ENCODE results near the gene DNM3.
"Not testable (repeated sequence)": the region's sequence is repeated elsewhere in the genome, so short reads cannot be mapped to it uniquely, and the experiment has no call there.

DNM3 gene

DNA sequence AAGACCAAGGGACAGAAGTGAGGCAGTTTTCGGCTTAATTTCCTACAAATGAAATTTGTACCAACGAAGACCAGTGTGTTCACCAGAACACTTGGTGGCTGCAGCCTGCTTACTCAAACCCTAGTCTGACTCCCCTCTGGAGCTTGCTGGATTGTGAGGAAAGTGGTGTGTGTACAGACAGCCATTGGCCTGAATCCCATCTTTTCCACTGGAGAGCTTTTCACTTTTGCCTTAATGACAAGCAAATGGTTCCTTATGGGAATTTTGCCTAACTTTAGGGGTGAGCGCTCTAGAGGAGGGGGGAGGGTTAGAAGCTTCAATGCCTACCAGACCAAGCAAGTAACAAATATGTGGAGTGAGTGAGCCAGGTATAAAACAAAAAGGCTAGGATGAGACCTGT, 42.5 kb upstream of the DNM3 start:
- H3K4me2 ChIP-seq (ENCODE audit: low read length), result no peak overlapping the region
- H3F3A ChIP-seq (ENCODE audit: insufficient read depth, low read length), result no peaks in the 10 kb centered on the region
- H3K36me3 ChIP-seq (ENCODE audit: insufficient read depth, low read length), result peaks cover 44% of the 10 kb centered on the region
- no peaks in the 10 kb centered on the region for H3K9me3 ChIP-seq (ENCODE audit: low read length)
- H4K20me1 ChIP-seq (ENCODE audit: insufficient read depth, low read length), result no peaks in the 10 kb centered on the region
- H3K9me2 ChIP-seq (ENCODE audit: low read depth, low read length), result no peaks in the 10 kb centered on the region
- TF ChIP-seq, protein P1, sequence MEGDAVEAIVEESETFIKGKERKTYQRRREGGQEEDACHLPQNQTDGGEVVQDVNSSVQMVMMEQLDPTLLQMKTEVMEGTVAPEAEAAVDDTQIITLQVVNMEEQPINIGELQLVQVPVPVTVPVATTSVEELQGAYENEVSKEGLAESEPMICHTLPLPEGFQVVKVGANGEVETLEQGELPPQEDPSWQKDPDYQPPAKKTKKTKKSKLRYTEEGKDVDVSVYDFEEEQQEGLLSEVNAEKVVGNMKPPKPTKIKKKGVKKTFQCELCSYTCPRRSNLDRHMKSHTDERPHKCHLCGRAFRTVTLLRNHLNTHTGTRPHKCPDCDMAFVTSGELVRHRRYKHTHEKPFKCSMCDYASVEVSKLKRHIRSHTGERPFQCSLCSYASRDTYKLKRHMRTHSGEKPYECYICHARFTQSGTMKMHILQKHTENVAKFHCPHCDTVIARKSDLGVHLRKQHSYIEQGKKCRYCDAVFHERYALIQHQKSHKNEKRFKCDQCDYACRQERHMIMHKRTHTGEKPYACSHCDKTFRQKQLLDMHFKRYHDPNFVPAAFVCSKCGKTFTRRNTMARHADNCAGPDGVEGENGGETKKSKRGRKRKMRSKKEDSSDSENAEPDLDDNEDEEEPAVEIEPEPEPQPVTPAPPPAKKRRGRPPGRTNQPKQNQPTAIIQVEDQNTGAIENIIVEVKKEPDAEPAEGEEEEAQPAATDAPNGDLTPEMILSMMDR (IDR thresholded peaks at IDR 0.05; ENCODE audit: low read length), result no peak
- no peak for TF ChIP-seq EZH2 (IDR thresholded peaks at IDR 0.05; ENCODE audit: borderline replicate concordance, low read length)
- no peaks in the 10 kb centered on the region for H3K79me2 ChIP-seq (ENCODE audit: insufficient read depth, low read length)
- no peak overlapping the region for H3K9ac ChIP-seq (ENCODE audit: low read length)
- no peak overlapping the region for H2AFZ ChIP-seq (ENCODE audit: low read length)
- H3K4me3 ChIP-seq (ENCODE audit: low read depth, low read length, poor library complexity, severe bottlenecking), result no peak overlapping the region
- H3K4me1 ChIP-seq (ENCODE audit: insufficient read depth, low read length, severe bottlenecking), result no peaks in the 10 kb centered on the region
- H3K27ac ChIP-seq (ENCODE audit: low read depth, low read length, poor library complexity, severe bottlenecking), result no peak overlapping the region
- no peaks in the 10 kb centered on the region for H3K27me3 ChIP-seq (ENCODE audit: insufficient read depth, low read length)

DNA sequence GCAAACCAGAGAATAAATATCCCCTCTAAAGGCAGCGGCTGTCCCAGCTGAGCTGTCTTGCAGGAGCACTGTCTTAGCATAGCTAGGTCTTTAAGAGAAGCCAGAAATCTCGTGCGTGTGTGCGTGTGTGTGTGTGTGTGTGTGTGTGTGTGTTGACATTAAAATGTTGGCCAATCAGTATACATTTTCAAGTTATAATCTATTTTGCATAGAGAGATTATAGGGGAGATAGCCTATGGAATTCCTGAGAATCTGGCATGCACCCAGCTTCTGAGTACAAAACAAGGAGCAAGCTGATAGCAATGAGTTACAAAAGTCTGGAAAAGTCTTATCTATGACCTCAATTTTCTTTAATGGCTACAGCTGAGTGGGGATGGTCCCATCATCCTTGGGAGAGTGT, 42.1 kb upstream of the DNM3 start:
- H3K9ac ChIP-seq (ENCODE audit: low read length), result no peak overlapping the region
- H3K27ac ChIP-seq (ENCODE audit: low read depth, low read length, poor library complexity, severe bottlenecking), result no peak overlapping the region
- no peaks in the 10 kb centered on the region for H3K79me2 ChIP-seq (ENCODE audit: insufficient read depth, low read length)
- H2AFZ ChIP-seq (ENCODE audit: low read length), result no peak overlapping the region
- H3K4me1 ChIP-seq (ENCODE audit: insufficient read depth, low read length, severe bottlenecking), result no peaks in the 10 kb centered on the region
- H4K20me1 ChIP-seq (ENCODE audit: insufficient read depth, low read length), result no peaks in the 10 kb centered on the region
- TF ChIP-seq, protein P1 (IDR thresholded peaks at IDR 0.05; ENCODE audit: low read length), result no peak
- no peak for TF ChIP-seq EZH2 (IDR thresholded peaks at IDR 0.05; ENCODE audit: borderline replicate concordance, low read length)
- no peaks in the 10 kb centered on the region for H3K9me3 ChIP-seq (ENCODE audit: low read length)
- H3F3A ChIP-seq (ENCODE audit: insufficient read depth, low read length), result no peaks in the 10 kb centered on the region
- H3K4me3 ChIP-seq (ENCODE audit: low read depth, low read length, poor library complexity, severe bottlenecking), result no peak overlapping the region
- no peaks in the 10 kb centered on the region for H3K27me3 ChIP-seq (ENCODE audit: insufficient read depth, low read length)
- H3K36me3 ChIP-seq (ENCODE audit: insufficient read depth, low read length), result peaks cover 40% of the 10 kb centered on the region
- H3K9me2 ChIP-seq (ENCODE audit: low read depth, low read length), result no peaks in the 10 kb centered on the region
- H3K4me2 ChIP-seq (ENCODE audit: low read length), result no peak overlapping the region

DNA sequence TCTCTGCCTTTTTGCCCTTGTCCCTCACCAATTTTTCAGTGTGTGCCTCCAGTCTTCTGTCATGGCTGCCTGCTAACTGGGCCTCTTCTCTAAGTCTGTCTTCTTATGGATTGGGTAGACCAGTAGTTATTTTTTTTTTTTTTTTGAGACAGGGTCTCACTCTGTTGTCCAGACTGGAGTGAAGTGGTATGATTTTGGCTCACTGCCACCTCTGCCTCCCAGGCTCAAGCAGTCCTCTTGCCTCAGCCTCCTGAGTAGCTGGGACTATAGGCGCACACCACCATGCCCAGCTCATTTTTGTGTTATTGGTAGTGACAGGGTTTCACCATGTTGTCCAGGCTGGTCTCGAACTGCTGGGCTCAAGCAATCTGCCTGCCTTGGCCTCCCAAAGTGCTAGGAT, 41.6 kb upstream of the DNM3 start:
- H3K4me2 ChIP-seq (ENCODE audit: low read length); H2AFZ ChIP-seq (ENCODE audit: low read length): not testable (repeated sequence)

DNA sequence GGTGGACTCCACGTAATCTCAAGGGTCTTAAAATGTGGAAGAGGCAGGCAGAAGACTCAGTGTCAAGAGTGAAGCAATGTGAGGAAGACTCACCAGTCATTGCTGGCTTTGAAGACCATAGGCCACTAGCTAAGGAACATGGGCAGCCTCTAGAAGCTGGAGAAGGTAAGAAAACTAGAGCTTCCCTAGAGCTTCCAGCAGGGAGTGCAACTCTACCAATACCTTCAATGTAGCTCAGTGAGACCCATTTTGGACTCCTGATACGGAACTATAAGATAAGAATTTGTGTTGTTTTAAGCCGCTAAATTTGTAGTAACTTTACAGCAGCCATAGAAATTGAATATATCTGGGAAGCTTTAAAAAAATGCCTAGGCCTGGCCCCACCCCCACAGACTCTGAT, 41.0 kb upstream of the DNM3 start:
- no peaks in the 10 kb centered on the region for H3K9me3 ChIP-seq (ENCODE audit: low read length)
- H3K4me2 ChIP-seq (ENCODE audit: low read length), result no peak overlapping the region
- H4K20me1 ChIP-seq (ENCODE audit: insufficient read depth, low read length), result no peaks in the 10 kb centered on the region
- peaks cover 28% of the 10 kb centered on the region for H3K36me3 ChIP-seq (ENCODE audit: insufficient read depth, low read length)
- H3K27me3 ChIP-seq (ENCODE audit: insufficient read depth, low read length), result no peaks in the 10 kb centered on the region
- H3K9ac ChIP-seq (ENCODE audit: low read length), result no peak overlapping the region
- H3K4me1 ChIP-seq (ENCODE audit: insufficient read depth, low read length, severe bottlenecking), result peaks cover under 1% of the 10 kb centered on the region
- no peak overlapping the region for H2AFZ ChIP-seq (ENCODE audit: low read length)
- no peak for TF ChIP-seq EZH2 (IDR thresholded peaks at IDR 0.05; ENCODE audit: borderline replicate concordance, low read length)
- TF ChIP-seq, protein P1 (IDR thresholded peaks at IDR 0.05; ENCODE audit: low read length), result no peak
- no peaks in the 10 kb centered on the region for H3K9me2 ChIP-seq (ENCODE audit: low read depth, low read length)
- H3F3A ChIP-seq (ENCODE audit: insufficient read depth, low read length), result no peaks in the 10 kb centered on the region
- no peaks in the 10 kb centered on the region for H3K79me2 ChIP-seq (ENCODE audit: insufficient read depth, low read length)
- no peak overlapping the region for H3K4me3 ChIP-seq (ENCODE audit: low read depth, low read length, poor library complexity, severe bottlenecking)
- H3K27ac ChIP-seq (ENCODE audit: low read depth, low read length, poor library complexity, severe bottlenecking), result no peak overlapping the region

More for the DNA sequence above, 41.6 kb upstream of the DNM3 start:
- H3K9ac ChIP-seq (ENCODE audit: low read length); H4K20me1 ChIP-seq (ENCODE audit: insufficient read depth, low read length); H3K4me3 ChIP-seq (ENCODE audit: low read depth, low read length, poor library complexity, severe bottlenecking); H3K4me1 ChIP-seq (ENCODE audit: insufficient read depth, low read length, severe bottlenecking); H3K9me3 ChIP-seq (ENCODE audit: low read length); H3K9me2 ChIP-seq (ENCODE audit: low read depth, low read length); H3F3A ChIP-seq (ENCODE audit: insufficient read depth, low read length); H3K27me3 ChIP-seq (ENCODE audit: insufficient read depth, low read length); H3K27ac ChIP-seq (ENCODE audit: low read depth, low read length, poor library complexity, severe bottlenecking); H3K79me2 ChIP-seq (ENCODE audit: insufficient read depth, low read length): not testable (repeated sequence)
- peaks cover 35% of the 10 kb centered on the region for H3K36me3 ChIP-seq (ENCODE audit: insufficient read depth, low read length)

Measured in OCI-LY1 (cell line).